CD4-positive, alpha-beta T cell treated with Interleukin-2 at 100 ng/mL for 4 hours (primary cell): ENCODE measurements around the gene MAPKAPK5.
"Not testable (repeated sequence)": the region's sequence is repeated elsewhere in the genome, so short reads cannot be mapped to it uniquely, and the experiment has no call there.

Source experiments
- DNase-seq: peaks from one replicate; pipeline ENCODE4 v3.0.0-alpha.2; 2020; ENCODE audit warnings: low spot score

The MAPKAPK5 gene

GRCh38 chr12:111827907-111828306, 14.1 kb upstream of the MAPKAPK5 start:
- no peak for DNase-seq

GRCh38 chr12:111828338-111828979, 13.6 kb upstream of the MAPKAPK5 start:
- no peak for DNase-seq

GRCh38 chr12:111829635-111830034, 12.4 kb upstream of the MAPKAPK5 start:
- not testable (repeated sequence) for DNase-seq

GRCh38 chr12:111834740-111835386, 7.2 kb upstream of the MAPKAPK5 start:
- DNase-seq, result peak; percentile 10

DNA sequence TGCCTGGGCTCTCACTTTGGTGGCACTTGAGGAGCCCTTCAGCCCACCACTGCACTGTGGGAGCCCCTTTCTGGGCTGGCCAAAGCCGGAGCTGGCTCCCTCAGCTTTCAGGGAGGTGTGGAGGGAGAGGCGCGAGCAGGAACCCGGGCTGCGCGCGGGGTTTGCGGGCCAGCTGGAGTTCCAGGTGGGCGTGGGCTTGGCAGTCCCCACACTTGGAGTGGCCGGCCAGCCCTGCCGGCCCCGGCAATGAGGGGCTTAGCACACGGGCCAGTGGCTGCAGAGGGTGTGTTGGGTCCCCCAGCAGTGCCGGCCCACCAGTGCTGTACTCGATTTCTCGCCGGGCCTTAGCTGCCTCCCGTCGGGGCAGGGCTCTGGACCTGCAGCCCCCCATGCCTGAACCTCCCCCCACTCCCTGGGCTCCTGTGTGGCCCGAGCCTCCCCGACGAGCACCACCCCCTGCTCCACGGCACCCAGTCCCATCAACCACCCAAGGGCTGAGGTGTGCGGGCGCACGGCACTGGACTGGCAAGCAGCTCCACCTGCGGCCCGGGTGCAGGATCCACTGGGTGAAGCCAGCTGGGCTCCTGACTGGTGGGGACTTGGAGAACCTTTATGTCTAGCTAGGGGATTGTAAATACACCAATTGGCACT, 6.4 kb upstream of the MAPKAPK5 start:
- not testable (repeated sequence) for DNase-seq

GRCh38 chr12:111838353-111838752, 3.7 kb upstream of the MAPKAPK5 start:
- no peak for DNase-seq

- no peak for DNase-seq
These were observed 1.2 kb upstream of the MAPKAPK5 start for GRCh38 chr12:111840807-111841206.

DNA sequence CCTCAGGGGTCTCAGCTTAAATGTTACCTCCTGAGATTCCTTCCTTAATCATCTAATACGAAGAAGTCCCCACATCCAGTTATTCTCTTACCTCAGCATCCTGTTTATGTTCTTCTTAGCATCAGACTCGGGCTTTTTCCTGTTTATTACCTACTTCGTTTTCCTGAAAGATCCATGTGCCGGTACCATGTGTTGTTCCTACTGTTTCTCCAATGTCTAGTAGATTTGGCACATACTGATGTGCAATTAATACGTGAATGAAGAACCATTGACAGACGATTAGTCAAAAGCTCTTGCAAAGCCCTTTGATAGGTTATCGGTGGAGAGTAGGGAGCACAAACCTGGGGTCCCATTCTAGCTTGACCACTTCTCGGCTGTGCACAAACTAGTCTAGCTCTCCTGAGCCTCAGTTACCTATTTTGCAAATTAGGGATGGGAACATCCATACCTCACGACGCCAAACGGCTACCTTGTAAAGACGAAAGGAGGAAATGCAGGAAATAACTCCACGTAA, 735 bp upstream of the MAPKAPK5 start:
- no peak for DNase-seq

GRCh38 chr12:111842556-111843396, 748 bp downstream of the MAPKAPK5 start:
- peak; percentile 16 for DNase-seq

- DNase-seq, result no peak
These were observed 4.0 kb downstream of the MAPKAPK5 start for GRCh38 chr12:111846016-111846415.

DNA sequence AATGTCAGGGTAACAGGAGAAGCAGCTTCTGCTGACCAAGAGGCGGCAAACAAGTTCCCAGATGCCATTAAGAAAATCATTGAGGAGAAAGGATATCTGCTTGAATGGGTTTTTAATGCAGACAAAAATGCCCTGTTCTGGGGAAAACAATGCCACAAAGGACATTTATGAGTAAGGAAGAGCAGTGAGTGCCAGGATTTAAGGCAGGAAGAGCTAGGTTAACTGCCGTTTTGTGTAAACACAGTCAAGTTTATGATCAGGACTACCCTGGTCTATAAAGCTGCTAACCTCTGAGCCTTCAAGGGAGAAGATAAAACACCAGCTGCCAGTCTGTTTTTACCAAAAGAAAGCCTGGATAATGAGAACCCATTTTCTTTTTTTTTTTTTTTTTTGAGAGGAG, 8.5 kb downstream of the MAPKAPK5 start:
- no peak for DNase-seq

DNA sequence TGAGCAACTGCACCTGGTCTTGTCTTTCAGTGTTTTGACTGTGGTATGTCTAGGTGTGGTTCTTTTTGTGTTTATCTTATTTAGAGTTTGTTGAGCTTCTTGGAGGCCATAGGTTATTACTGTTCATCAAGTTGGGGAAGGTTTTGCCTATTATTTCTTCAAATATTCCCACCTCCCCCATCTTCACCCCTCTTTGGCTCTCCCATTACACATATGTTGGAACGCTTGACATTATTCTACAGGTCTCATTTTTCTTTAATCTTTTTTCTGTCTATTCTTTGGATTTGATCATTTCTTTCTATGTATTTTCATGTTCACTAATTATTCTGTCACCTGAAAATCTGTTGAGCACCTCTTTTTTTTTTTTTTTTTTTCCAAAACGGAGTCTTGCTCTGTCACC, 16.2 kb downstream of the MAPKAPK5 start:
- DNase-seq, result no peak

GRCh38 chr12:111858778-111859177, 16.8 kb downstream of the MAPKAPK5 start:
- DNase-seq, result no peak

- DNase-seq, result no peak
These were observed 22.9 kb downstream of the MAPKAPK5 start for GRCh38 chr12:111864913-111865312.

DNA sequence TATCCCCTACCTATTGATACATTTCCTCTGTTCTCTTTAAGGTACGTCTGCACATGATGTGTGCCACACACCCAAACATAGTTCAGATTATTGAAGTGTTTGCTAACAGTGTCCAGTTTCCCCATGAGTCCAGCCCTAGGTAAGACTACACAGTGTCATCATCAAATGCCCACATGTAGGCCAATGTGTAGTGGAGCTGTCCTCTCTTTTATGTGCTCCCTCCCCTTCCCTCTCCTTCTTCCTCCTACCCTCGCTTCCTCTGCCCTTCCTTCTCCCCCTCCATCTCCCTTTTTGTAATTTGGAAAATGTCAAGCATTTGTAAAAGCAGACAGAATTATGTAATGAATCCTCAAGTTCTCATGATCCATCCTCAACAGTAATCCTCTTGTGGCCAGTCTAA, 25.5 kb downstream of the MAPKAPK5 start:
- no peak for DNase-seq

DNA sequence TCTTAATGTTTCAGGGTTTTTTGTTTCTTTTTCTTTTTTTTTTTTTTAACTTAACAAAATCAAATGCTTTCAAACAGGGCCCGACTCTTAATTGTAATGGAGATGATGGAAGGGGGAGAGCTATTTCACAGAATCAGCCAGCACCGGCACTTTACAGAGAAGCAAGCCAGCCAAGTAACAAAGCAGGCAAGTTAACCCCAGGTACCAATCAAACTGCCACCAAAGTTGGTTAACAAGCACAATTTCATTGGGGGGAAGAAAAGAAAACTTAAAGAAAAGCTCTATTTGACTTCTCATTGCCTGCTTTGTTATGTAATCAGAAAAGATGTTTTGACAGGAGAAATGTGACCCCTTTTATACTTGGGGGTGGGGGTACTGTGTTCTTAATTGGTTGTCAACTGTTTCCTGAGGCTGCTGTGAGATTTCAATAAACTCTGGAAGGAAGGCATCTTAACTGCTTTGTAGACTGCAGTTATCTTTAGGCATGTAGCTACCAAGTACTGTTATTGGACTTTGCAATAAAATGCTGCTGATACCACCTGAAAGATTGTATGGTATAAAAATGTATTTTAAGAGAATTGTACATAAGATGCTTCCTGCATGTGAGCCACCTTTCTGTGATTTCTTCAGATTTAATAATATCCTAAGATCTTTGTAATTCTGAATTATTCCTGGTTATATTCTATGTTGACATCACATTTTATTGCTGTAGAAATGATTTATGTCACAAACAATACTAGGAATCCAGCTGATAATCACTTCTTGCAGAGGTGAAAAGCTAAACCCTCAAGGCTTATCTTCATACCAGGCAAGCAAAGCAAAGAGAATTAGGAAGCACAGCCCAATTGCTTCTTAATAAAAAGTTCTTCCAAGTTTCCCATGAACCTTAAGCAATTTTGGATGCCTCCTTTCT, 26.9 kb downstream of the MAPKAPK5 start:
- DNase-seq, result no peak

GRCh38 chr12:111869671-111870070, 27.6 kb downstream of the MAPKAPK5 start:
- no peak for DNase-seq

DNA sequence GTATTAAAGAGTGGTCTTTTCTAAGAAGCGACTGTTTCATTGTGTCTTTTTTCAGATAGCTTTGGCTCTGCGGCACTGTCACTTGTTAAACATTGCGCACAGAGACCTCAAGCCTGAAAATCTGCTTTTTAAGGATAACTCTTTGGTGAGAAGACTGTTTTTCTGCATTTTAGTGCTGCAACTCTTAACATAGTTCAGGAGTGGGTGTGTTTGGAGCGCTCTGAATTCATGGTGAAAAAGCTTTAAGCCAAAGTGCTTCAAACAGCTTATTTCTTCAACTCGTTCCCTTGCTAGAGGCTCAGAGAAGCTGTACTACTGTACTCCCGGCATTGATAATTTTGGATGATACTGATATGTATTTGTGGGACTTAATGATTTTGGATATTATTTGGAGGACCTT, 28.2 kb downstream of the MAPKAPK5 start:
- no peak for DNase-seq

GRCh38 chr12:111870706-111871105, 28.7 kb downstream of the MAPKAPK5 start:
- no peak for DNase-seq

- DNase-seq, result no peak
These were observed 31.1 kb downstream of the MAPKAPK5 start for GRCh38 chr12:111873113-111873512.

DNA sequence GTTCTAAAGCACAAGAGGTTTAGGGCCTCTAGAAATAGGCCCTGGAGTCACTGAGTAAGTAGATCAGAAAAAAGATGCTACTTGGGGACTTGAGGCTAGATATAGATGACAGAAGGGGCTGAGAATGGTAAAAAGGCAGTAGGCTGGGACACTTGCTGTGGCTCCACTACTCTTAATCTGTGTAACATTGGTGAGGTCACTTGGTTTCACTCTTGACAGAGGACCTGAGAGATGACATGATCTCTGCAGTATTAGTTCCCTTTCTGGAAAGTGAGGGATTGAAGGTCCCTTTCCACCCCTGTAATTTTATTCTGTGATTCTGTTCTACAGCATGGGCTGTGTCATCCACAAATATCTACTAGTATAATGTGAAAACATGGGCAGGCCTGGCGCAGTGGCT, 39.7 kb downstream of the MAPKAPK5 start:
- DNase-seq, result no peak
